Measurements from ENCODE around the gene ANKLE1.

- TF ChIP-seq CTCF (conservative IDR thresholded peaks at IDR 0.05 in 1 of 2, IDR thresholded peaks at IDR 0.05 in 1 of 2; ENCODE audit: low read depth in 1 of 2, low read length in 2 of 2): no peak
- TF ChIP-seq EZH2 (IDR thresholded peaks at IDR 0.05; ENCODE audit: low read length, missing control alignments): no peak
Observed at GRCh38 chr19:17286263-17286662, 4.6 kb downstream of the ANKLE1 start.

Data from fibroblast of lung (primary cell).